Smooth muscle cell (in vitro differentiated cells): ENCODE measurements around the gene LCTL. TPM values are rescaled to one million over a fixed set of nuclear protein-coding genes. Genes with fewer than 3 reads are reported as not detected.
"Not testable (repeated sequence)": the region's sequence is repeated elsewhere in the genome, so short reads cannot be mapped to it uniquely, and the experiment has no call there.

Experiments
- DNase-seq: peaks from one replicate; lab custom pipeline; 2025; ENCODE audit not compliant: unreplicated experiment; lab: John Stamatoyannopoulos, UW
- H2AFZ ChIP-seq: fragments of 200-600 bp; sonication (generic); 2 replicates; pipeline ENCODE4 v1.6.0; 2016; ENCODE audit warnings: antibody characterized with exemption, low read depth, mild to moderate bottlenecking
- H3F3A ChIP-seq: fragments of 200-600 bp; sonication (generic); 2 replicates; pipeline ENCODE4 v1.6.0; 2017; ENCODE audit warnings: antibody characterized with exemption, low read depth
- H3K27ac ChIP-seq: fragments of 200-600 bp; sonication (generic); 2 replicates; pipeline ENCODE4 v1.5.1; 2016; ENCODE audit warnings: low read depth, mild to moderate bottlenecking
- H3K27me3 ChIP-seq: fragments of 200-600 bp; sonication (generic); 2 replicates; pipeline ENCODE4 v1.6.1; 2016; ENCODE audit warnings: low read depth, mild to moderate bottlenecking
- H3K36me3 ChIP-seq: fragments of 200-600 bp; sonication (generic); 2 replicates; pipeline ENCODE4 v1.5.1; 2016; ENCODE audit warnings: low read depth
- H3K4me1 ChIP-seq: fragments of 200-600 bp; sonication (generic); 2 replicates; pipeline ENCODE4 v1.5.1; 2016; ENCODE audit warnings: low read depth
- H3K4me2 ChIP-seq: fragments of 200-600 bp; sonication (generic); 2 replicates; pipeline ENCODE4 v1.6.0; 2016; ENCODE audit warnings: mild to moderate bottlenecking
- H3K4me3 ChIP-seq: fragments of 200-600 bp; sonication (generic); 2 replicates; pipeline ENCODE4 v1.5.1; 2016; ENCODE audit warnings: mild to moderate bottlenecking
- H3K79me2 ChIP-seq: fragments of 200-600 bp; sonication (generic); 2 replicates; pipeline ENCODE4 v1.6.0; 2016; ENCODE audit warnings: low read depth, mild to moderate bottlenecking
- H3K9ac ChIP-seq: fragments of 200-600 bp; sonication (generic); 2 replicates; pipeline ENCODE4 v1.6.0; 2016; ENCODE audit warnings: low read depth
- H3K9me3 ChIP-seq: fragments of 200-600 bp; sonication (generic); replicated peaks from 2 replicates; pipeline ENCODE4 v1.5.1; 2016; ENCODE audit warnings: low read depth
- H4K20me1 ChIP-seq: fragments of 200-600 bp; sonication (generic); 2 replicates; pipeline ENCODE4 v1.6.0; 2016; ENCODE audit warnings: low read depth
- CTCF ChIP-seq: fragments of 200-600 bp; sonication (generic); IDR thresholded peaks from 2 replicates; pipeline ENCODE4 v1.5.1; 2017; ENCODE audit warnings: borderline replicate concordance, mild to moderate bottlenecking, antibody characterized with exemption; ENCODE audit not compliant: insufficient read depth, poor library complexity, severe bottlenecking
- WGBS: methylation state at CpG from one replicate; pipeline ENCODE4 v1.1.7; 2016; ENCODE audit warnings: low lambda C conversion rate; 5-methylcytosine and 5-hydroxymethylcytosine counted together
- polyA plus RNA-seq: library from polyadenylated mRNA; unstranded; fragments of >200 nt; fragmentation: Nextera tagmentation; extraction: Ambion mirVana; gene quantifications from 2 replicates; pipeline ENCODE4 v1.2.1, GENCODE V29; 2016
- total RNA-seq: library from RNA; depleted of rRNA; stranded (reverse); fragments of >200 nt; gene quantifications from 2 replicates; pipeline ENCODE4 v1.2.3, GENCODE V29; 2014

The LCTL gene
- total and polyA plus RNA-seq, 2 experiments from 2014 or later, result 4.3 to 6.4 TPM

GRCh38 chr15:66505430-66505811 lies 60.4 kb downstream of the LCTL start:
- H2AFZ ChIP-seq, result peak overlapping the region; percentile 98
- peak overlapping the region; percentile 99 for H3K27ac ChIP-seq
- DNase-seq, result no peak
- peak overlapping the region; percentile 99 for H3K4me3 ChIP-seq
- WGBS, result 0% methylated on average over 13 of the region's 13 CpGs
- no peaks in the 10 kb centered on the region for H3K27me3 ChIP-seq
- TF ChIP-seq CTCF, result no peak
- H3K9ac ChIP-seq, result peak overlapping the region; percentile 100
- peaks cover 72% of the 10 kb centered on the region for H3K79me2 ChIP-seq
- H3K36me3 ChIP-seq, result peaks cover 21% of the 10 kb centered on the region
- H3K4me2 ChIP-seq, result peak overlapping the region; percentile 100
- H3K9me3 ChIP-seq, result no peaks in the 10 kb centered on the region
- peaks cover 28% of the 10 kb centered on the region for H3K4me1 ChIP-seq
- H3F3A ChIP-seq, result peaks cover 24% of the 10 kb centered on the region
- H4K20me1 ChIP-seq, result peaks cover 39% of the 10 kb centered on the region

GRCh38 chr15:66504563-66505429 lies 61.0 kb downstream of the LCTL start, which contains the start of the genes RPL4 and ZWILCH:
RPL4 (minus strand) TSS chr15:66504855; CDS start chr15:66504790, 65 bp downstream.
ZWILCH (plus strand) TSS chr15:66505326; CDS start chr15:66505339, 13 bp downstream.
- peaks cover 72% of the 10 kb centered on the region for H3K79me2 ChIP-seq
- no peak for TF ChIP-seq CTCF
- H3K9me3 ChIP-seq, result no peaks in the 10 kb centered on the region
- H3K36me3 ChIP-seq, result peaks cover 23% of the 10 kb centered on the region
- H3K4me3 ChIP-seq, result peak within 1 kb of the TSS; percentile 99
- peak; percentile 22 for DNase-seq
- peaks cover 45% of the 10 kb centered on the region for H4K20me1 ChIP-seq
- peak within 1 kb of the TSS; percentile 99 for H3K27ac ChIP-seq
- H3K4me1 ChIP-seq, result peaks cover 28% of the 10 kb centered on the region
- H3F3A ChIP-seq, result peaks cover 30% of the 10 kb centered on the region
- WGBS, result under 1% methylated on average over 46 of the region's 46 CpGs
- H2AFZ ChIP-seq, result peak within 1 kb of the TSS; percentile 98
- no peaks in the 10 kb centered on the region for H3K27me3 ChIP-seq
- peak within 1 kb of the TSS; percentile 100 for H3K9ac ChIP-seq
- peak within 1 kb of the TSS; percentile 100 for H3K4me2 ChIP-seq

- peaks cover 38% of the 10 kb centered on the region for H3F3A ChIP-seq
- DNase-seq, result no peak
- no peak for TF ChIP-seq CTCF
- peaks cover 51% of the 10 kb centered on the region for H4K20me1 ChIP-seq
- 1% methylated on average over 12 of the region's 12 CpGs for WGBS
- peak overlapping the region; percentile 100 for H3K4me2 ChIP-seq
- peaks cover 28% of the 10 kb centered on the region for H3K4me1 ChIP-seq
- H3K79me2 ChIP-seq, result peaks cover 72% of the 10 kb centered on the region
- H3K27me3 ChIP-seq, result no peaks in the 10 kb centered on the region
- peaks cover 25% of the 10 kb centered on the region for H3K36me3 ChIP-seq
- H3K9me3 ChIP-seq, result no peaks in the 10 kb centered on the region
- peak overlapping the region; percentile 99 for H3K27ac ChIP-seq
- peak overlapping the region; percentile 100 for H3K9ac ChIP-seq
- peak overlapping the region; percentile 98 for H2AFZ ChIP-seq
- peak overlapping the region; percentile 99 for H3K4me3 ChIP-seq
Observed at GRCh38 chr15:66503780-66504562, 61.8 kb downstream of the LCTL start.

GRCh38 chr15:66503041-66503648 lies 62.7 kb downstream of the LCTL start:
- H3K4me2 ChIP-seq, result peak overlapping the region; percentile 100
- H3F3A ChIP-seq, result peaks cover 46% of the 10 kb centered on the region
- peaks cover 71% of the 10 kb centered on the region for H3K79me2 ChIP-seq
- peak overlapping the region; percentile 99 for H3K27ac ChIP-seq
- H3K36me3 ChIP-seq, result peaks cover 30% of the 10 kb centered on the region
- DNase-seq, H3K9me3 ChIP-seq, H2AFZ ChIP-seq, H3K27me3 ChIP-seq: not testable (repeated sequence)
- peaks cover 28% of the 10 kb centered on the region for H3K4me1 ChIP-seq
- 44% methylated on average over 13 of the region's 13 CpGs for WGBS
- peak overlapping the region; percentile 99 for H3K4me3 ChIP-seq
- peaks cover 60% of the 10 kb centered on the region for H4K20me1 ChIP-seq
- H3K9ac ChIP-seq, result peak overlapping the region; percentile 100
